ENCODE data around the gene KRTAP5-5. TPM values are rescaled to one million over a fixed set of nuclear protein-coding genes. Genes with fewer than 3 reads are reported as not detected.
"Not testable (repeated sequence)": the region's sequence is repeated elsewhere in the genome, so short reads cannot be mapped to it uniquely, and the experiment has no call there.

The KRTAP5-5 gene
- polyA plus RNA-seq, 1 donor (not counting 4 experiments of a cell fraction or from before 2014, with no cell fraction given) = not detected

GRCh38 chr11:1589996-1590395, 39.6 kb upstream of the KRTAP5-5 start:
- H3K36me3 ChIP-seq (ENCODE audit: control insufficient read depth in 2 of 2, extremely low read depth in 1 of 2, insufficient read depth in 2 of 2, low read length in 2 of 2) = no peaks in the 10 kb centered on the region
- no peaks in the 10 kb centered on the region for H3K9me1 ChIP-seq (ENCODE audit: control insufficient read depth, extremely low read depth, insufficient read depth, low read length)
- H3K4me3 ChIP-seq (ENCODE audit: control insufficient read depth in 2 of 3, extremely low read depth in 1 of 3, insufficient read depth in 2 of 3, low read depth in 1 of 3, low read length in 3 of 3) = no peak overlapping the region
- DNase-seq (ENCODE audit: low read depth, low spot score) = no peak
- no peaks in the 10 kb centered on the region for H4K20me1 ChIP-seq (ENCODE audit: control insufficient read depth, extremely low read depth, insufficient read depth, low read length)
- dilution Hi-C loops (cut with MboI; ENCODE audit: extremely low pct_ligation_motif_present, low sequenced_read_pairs) = no loop called here
- TF ChIP-seq CTCF (optimal IDR thresholded peaks at IDR 0.05 in 1 of 3, IDR thresholded peaks at IDR 0.05 in 1 of 3, conservative IDR thresholded peaks at IDR 0.05 in 1 of 3; ENCODE audit: extremely low read depth in 1 of 3, insufficient read depth in 2 of 3, low read length in 3 of 3) (no peak), EZH2 (IDR thresholded peaks at IDR 0.05; ENCODE audit: low read length) (no peak)
- H3K79me2 ChIP-seq (ENCODE audit: control insufficient read depth, insufficient read depth, low read length) = no peaks in the 10 kb centered on the region
- H3K27ac ChIP-seq (ENCODE audit: control insufficient read depth, insufficient read depth, low read length) = no peak overlapping the region
- no peaks in the 10 kb centered on the region for H3K9me3 ChIP-seq (ENCODE audit: control insufficient read depth, low read depth, low read length)
- H3K27me3 ChIP-seq (ENCODE audit: control insufficient read depth, extremely low read depth, insufficient read depth, low read length) = peaks cover 5% of the 10 kb centered on the region
- no peak overlapping the region for H3K4me2 ChIP-seq (ENCODE audit: control insufficient read depth, extremely low read depth, insufficient read depth, low read depth, low read length)
- peaks cover 5% of the 10 kb centered on the region for H3K4me1 ChIP-seq (ENCODE audit: control insufficient read depth, extremely low read depth, insufficient read depth, low read length)
- no peak for FAIRE-seq
- no peak overlapping the region for H3K9ac ChIP-seq (ENCODE audit: control insufficient read depth, extremely low read depth, insufficient read depth, low read length)
- no peak overlapping the region for H2AFZ ChIP-seq (ENCODE audit: control insufficient read depth, low read length)

GRCh38 chr11:1592628-1593027, 36.9 kb upstream of the KRTAP5-5 start:
- H3K9ac ChIP-seq (ENCODE audit: control insufficient read depth, extremely low read depth, insufficient read depth, low read length) = no peak overlapping the region
- no peaks in the 10 kb centered on the region for H3K9me1 ChIP-seq (ENCODE audit: control insufficient read depth, extremely low read depth, insufficient read depth, low read length)
- H3K79me2 ChIP-seq (ENCODE audit: control insufficient read depth, insufficient read depth, low read length) = no peaks in the 10 kb centered on the region
- peaks cover 5% of the 10 kb centered on the region for H3K27me3 ChIP-seq (ENCODE audit: control insufficient read depth, extremely low read depth, insufficient read depth, low read length)
- no peak for TF ChIP-seq EZH2 (IDR thresholded peaks at IDR 0.05; ENCODE audit: low read length)
- TF ChIP-seq CTCF (optimal IDR thresholded peaks at IDR 0.05 in 1 of 3, IDR thresholded peaks at IDR 0.05 in 1 of 3, conservative IDR thresholded peaks at IDR 0.05 in 1 of 3; ENCODE audit: extremely low read depth in 1 of 3, insufficient read depth in 2 of 3, low read length in 3 of 3) = no peak
- DNase-seq (ENCODE audit: low read depth, low spot score) (no peak), FAIRE-seq (no peak)
- H3K4me2 ChIP-seq (ENCODE audit: control insufficient read depth, extremely low read depth, insufficient read depth, low read depth, low read length) = no peak overlapping the region
- dilution Hi-C loops (cut with MboI; ENCODE audit: extremely low pct_ligation_motif_present, low sequenced_read_pairs) = no loop called here
- no peak overlapping the region for H2AFZ ChIP-seq (ENCODE audit: control insufficient read depth, low read length)
- H3K27ac ChIP-seq (ENCODE audit: control insufficient read depth, insufficient read depth, low read length) = no peak overlapping the region
- H4K20me1 ChIP-seq (ENCODE audit: control insufficient read depth, extremely low read depth, insufficient read depth, low read length) = no peaks in the 10 kb centered on the region
- H3K36me3 ChIP-seq (ENCODE audit: control insufficient read depth in 2 of 2, extremely low read depth in 1 of 2, insufficient read depth in 2 of 2, low read length in 2 of 2) = no peaks in the 10 kb centered on the region
- H3K4me3 ChIP-seq (ENCODE audit: control insufficient read depth in 2 of 3, extremely low read depth in 1 of 3, insufficient read depth in 2 of 3, low read depth in 1 of 3, low read length in 3 of 3) = no peak overlapping the region
- H3K4me1 ChIP-seq (ENCODE audit: control insufficient read depth, extremely low read depth, insufficient read depth, low read length) = peaks cover 5% of the 10 kb centered on the region
- H3K9me3 ChIP-seq (ENCODE audit: control insufficient read depth, low read depth, low read length) = no peaks in the 10 kb centered on the region

GRCh38 chr11:1595994-1596575, 33.5 kb upstream of the KRTAP5-5 start:
- H4K20me1 ChIP-seq (ENCODE audit: control insufficient read depth, extremely low read depth, insufficient read depth, low read length); H3K27ac ChIP-seq (ENCODE audit: control insufficient read depth, insufficient read depth, low read length); H3K4me3 ChIP-seq (ENCODE audit: control insufficient read depth in 2 of 3, extremely low read depth in 1 of 3, insufficient read depth in 2 of 3, low read depth in 1 of 3, low read length in 3 of 3); H3K9ac ChIP-seq (ENCODE audit: control insufficient read depth, extremely low read depth, insufficient read depth, low read length); H3K27me3 ChIP-seq (ENCODE audit: control insufficient read depth, extremely low read depth, insufficient read depth, low read length); H2AFZ ChIP-seq (ENCODE audit: control insufficient read depth, low read length); H3K4me2 ChIP-seq (ENCODE audit: control insufficient read depth, extremely low read depth, insufficient read depth, low read depth, low read length); H3K36me3 ChIP-seq (ENCODE audit: control insufficient read depth in 2 of 2, extremely low read depth in 1 of 2, insufficient read depth in 2 of 2, low read length in 2 of 2); H3K9me1 ChIP-seq (ENCODE audit: control insufficient read depth, extremely low read depth, insufficient read depth, low read length); H3K4me1 ChIP-seq (ENCODE audit: control insufficient read depth, extremely low read depth, insufficient read depth, low read length); H3K9me3 ChIP-seq (ENCODE audit: control insufficient read depth, low read depth, low read length); H3K79me2 ChIP-seq (ENCODE audit: control insufficient read depth, insufficient read depth, low read length); FAIRE-seq; DNase-seq (ENCODE audit: low read depth, low spot score); dilution Hi-C loops (cut with MboI; ENCODE audit: extremely low pct_ligation_motif_present, low sequenced_read_pairs): not testable (repeated sequence)

- H3K79me2 ChIP-seq (ENCODE audit: control insufficient read depth, insufficient read depth, low read length); H3K4me3 ChIP-seq (ENCODE audit: control insufficient read depth in 2 of 3, extremely low read depth in 1 of 3, insufficient read depth in 2 of 3, low read depth in 1 of 3, low read length in 3 of 3); H3K4me1 ChIP-seq (ENCODE audit: control insufficient read depth, extremely low read depth, insufficient read depth, low read length); H3K4me2 ChIP-seq (ENCODE audit: control insufficient read depth, extremely low read depth, insufficient read depth, low read depth, low read length); H3K36me3 ChIP-seq (ENCODE audit: control insufficient read depth in 2 of 2, extremely low read depth in 1 of 2, insufficient read depth in 2 of 2, low read length in 2 of 2); H3K27ac ChIP-seq (ENCODE audit: control insufficient read depth, insufficient read depth, low read length); H3K9ac ChIP-seq (ENCODE audit: control insufficient read depth, extremely low read depth, insufficient read depth, low read length); H3K9me3 ChIP-seq (ENCODE audit: control insufficient read depth, low read depth, low read length); H3K27me3 ChIP-seq (ENCODE audit: control insufficient read depth, extremely low read depth, insufficient read depth, low read length); DNase-seq (ENCODE audit: low read depth, low spot score); FAIRE-seq; H4K20me1 ChIP-seq (ENCODE audit: control insufficient read depth, extremely low read depth, insufficient read depth, low read length); dilution Hi-C loops (cut with MboI; ENCODE audit: extremely low pct_ligation_motif_present, low sequenced_read_pairs); H2AFZ ChIP-seq (ENCODE audit: control insufficient read depth, low read length); H3K9me1 ChIP-seq (ENCODE audit: control insufficient read depth, extremely low read depth, insufficient read depth, low read length): not testable (repeated sequence)
These were observed 32.9 kb upstream of the KRTAP5-5 start for GRCh38 chr11:1596576-1597121.
